ENCODE results near the gene CD59. TPM values are rescaled to one million over a fixed set of nuclear protein-coding genes. Genes with fewer than 3 reads are reported as not detected.
"Not testable (repeated sequence)": the region's sequence is repeated elsewhere in the genome, so short reads cannot be mapped to it uniquely, and the experiment has no call there.

CD59 gene
- total RNA-seq, 1 experiment from 2014 or later = 90.3 TPM

DNA sequence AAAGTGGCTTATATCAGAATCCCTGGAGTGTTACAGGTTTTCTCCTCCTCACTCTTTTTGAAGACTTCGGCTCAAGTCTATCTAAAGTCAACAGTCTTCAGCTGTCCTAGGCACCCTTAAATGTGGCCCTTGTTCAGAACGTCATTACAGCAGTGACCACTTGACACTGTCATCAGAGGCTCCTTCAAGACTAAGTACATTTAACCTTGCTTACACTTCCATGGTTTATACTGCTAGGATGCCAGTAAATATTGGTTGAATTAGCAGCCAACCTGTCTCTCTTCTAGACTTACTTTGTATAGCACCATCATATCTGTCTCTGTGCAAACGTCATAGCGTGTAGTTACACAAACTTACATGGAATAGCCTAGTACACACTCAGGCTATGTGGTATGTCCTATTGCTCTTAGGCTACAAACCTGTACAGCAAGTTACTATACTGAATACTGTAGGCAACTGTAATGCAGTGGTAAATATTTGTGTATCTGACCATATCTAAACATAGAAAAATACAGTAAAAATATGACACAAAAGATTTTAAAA, 22.3 kb downstream of the CD59 start:
- DNase-seq (ENCODE audit: low spot score) = no peak

DNA sequence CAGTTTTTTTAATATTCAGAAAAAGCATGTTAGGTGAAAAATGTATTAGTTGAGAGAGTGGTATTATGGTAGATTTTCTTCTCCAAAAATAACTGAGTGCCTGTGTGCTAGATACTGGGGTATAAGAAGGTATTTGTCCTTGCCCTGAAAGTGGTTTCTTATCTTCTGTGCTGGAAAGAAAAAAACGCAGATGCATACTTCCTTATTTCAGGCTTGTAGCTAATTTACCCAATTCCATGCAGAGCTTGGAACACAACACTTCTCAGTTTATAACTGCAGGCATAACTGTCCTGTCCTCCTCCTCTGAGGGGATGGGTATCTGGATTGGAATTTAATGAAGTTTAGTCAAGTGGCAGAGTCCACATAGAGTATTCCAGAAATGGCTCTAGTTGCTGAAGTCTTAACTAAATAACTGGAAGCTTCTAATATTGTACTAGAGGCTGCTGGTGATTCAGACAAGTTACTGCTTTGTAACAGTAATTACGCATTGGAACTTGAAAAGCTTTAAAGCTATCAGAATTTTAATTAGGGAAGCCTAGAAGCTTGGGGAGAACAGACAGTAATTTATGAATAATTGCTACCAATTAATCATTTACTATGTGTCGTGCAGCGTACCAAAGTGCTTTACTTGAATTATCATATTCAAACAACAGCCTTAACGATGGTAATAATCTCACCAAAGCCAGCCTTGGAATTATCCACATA, 22.9 kb downstream of the CD59 start:
- DNase-seq (ENCODE audit: low spot score) = no peak

DNA sequence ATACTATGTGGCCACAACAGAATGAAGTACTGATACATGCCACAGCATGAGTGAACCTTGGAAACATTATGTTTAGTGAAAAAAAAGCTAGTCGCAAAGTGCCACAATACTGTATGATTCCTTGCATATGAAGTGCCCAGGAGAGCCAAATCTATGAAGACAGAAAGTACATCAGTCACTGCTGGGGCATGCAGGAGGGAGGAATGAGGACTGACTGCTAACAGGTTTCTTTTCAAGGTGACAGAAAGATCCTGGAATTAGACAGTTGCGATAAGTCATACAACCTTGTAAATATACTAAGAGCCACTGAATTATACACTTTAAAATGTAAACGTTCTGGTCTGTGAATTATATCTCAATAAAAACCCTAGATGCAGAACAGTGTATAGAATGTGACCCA, 23.8 kb downstream of the CD59 start:
- DNase-seq (ENCODE audit: low spot score) = no peak

DNA sequence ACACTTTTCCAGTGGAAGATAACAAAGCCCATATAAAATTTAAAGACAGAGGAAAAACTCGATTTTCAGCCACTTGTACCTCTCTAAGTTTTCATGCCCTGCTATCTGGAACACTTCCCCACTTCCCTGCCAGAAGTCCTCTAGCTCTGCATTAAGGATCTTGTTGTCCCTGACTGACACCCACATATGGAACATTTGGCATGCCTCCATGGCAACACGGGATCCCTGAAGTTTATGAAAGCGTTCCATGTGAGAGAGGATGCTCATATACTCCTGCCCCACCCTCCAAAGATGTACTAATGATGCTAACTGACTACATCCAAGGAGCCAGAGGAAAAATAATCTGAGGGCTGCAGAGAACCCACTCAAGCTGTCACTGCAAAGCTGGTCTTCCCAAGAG, 26.8 kb downstream of the CD59 start:
- DNase-seq (ENCODE audit: low spot score) = no peak

DNA sequence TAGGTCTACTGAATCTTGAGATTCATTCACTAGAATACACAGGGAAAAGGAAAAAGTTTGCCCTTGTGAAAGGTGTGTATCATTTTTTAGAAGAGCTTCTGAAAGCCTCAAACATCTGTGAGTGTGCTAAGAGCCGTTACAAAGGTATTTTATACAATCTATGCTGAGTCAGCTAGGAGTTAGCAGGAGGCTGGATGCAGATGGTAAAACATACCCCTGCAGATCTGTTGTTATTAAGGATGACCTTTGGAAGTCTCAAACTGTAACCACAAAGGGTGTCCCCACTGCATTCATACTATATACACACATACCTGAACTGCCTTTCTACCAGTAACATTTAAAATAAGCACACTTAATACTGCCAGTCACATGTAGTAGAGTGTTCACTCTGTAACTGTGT, 27.2 kb downstream of the CD59 start:
- DNase-seq (ENCODE audit: low spot score) = no peak

DNA sequence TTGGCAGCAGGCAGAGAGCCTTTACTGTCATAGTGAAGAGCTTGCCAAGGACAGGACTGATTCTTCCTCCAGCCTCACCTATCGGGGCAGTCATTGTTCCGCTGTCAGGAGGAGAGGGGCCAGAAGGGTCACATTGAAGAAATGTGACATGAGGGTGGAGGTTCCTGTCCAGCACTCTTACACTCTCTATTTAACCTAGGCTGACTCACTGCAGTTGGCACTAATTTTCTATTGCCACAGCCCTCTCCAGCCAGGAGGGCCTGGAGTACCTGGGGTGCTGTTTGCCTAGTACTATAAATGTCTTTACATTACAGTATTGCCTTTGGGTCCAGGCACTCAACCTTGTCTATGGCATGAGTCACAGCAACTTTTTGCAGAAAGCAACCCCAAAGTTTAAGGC, 28.4 kb downstream of the CD59 start:
- not testable (repeated sequence) for DNase-seq (ENCODE audit: low spot score)

DNA sequence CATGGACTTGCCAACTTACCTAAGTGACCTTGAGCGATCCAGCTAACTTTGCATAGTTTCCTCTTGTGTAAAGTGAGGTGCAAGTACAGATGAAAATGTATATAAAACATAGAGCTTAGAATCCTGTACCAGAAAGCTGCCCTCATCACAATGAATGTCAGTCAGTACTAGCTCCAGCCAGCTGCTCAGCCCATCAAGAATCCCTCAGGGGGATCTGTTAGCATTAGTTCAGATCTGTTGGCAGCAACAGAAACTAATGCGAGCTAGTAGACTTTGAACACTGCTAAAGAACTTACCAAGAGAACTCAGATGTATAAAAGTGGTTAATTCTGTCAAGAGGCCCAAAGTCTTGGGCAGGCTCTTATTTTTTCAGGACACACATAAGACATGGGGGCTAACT, 29.3 kb downstream of the CD59 start:
- no peak for DNase-seq (ENCODE audit: low spot score)

DNA sequence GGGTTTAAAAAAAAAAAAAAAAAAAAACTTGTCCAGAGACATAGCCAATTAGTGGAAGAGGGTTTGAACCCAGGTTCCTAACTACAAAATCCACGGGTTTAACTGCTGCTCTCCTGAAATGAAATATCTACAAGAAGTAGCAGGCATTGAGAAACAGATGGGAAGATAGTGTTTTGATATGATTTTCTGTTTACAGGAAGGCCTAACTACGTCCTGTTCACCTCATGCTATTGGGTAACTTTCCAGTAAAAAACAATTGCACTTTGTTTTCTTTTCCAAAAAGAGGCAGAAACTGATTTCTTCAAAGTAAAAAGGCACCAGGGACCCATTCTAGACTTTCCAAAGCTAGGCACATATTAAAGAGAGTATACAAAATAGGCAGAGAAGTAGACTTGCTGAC, 29.7 kb downstream of the CD59 start:
- DNase-seq (ENCODE audit: low spot score) = no peak

DNA sequence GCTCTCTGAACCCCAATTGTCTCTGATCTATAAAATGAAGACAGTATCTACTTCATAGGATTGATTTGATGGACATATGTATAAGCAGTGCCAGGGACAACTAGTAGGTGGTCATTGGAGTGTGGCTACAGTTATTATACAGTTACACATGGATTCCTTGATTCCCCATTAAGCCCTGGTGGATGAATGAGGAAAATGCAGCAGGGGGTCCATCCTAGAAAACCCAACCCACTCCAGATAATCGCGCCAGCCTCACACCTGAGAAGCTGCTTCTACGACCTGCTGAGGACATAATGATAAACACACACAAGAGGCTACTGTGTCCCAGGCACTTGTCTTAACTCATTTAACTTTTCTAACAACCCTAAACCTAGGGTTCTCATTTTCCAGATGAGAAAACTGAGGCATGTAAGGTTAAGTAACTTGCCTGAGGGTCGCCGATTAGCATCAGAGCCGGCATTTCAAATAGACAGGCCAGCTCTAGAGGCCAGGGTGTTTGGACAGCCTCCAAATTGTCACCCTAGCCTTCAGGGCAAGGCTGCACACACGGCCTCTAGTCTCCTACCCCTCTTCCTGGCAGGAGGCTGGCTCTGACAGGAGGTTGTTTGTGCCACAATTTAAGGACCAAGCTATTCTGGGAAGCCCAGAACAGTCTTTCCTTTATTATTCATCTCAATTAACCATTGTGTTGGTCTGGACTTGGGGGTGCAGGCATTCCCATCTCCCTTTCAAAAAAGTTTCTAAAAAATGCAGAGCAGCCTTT, 31.8 kb downstream of the CD59 start:
- DNase-seq (ENCODE audit: low spot score) = no peak

DNA sequence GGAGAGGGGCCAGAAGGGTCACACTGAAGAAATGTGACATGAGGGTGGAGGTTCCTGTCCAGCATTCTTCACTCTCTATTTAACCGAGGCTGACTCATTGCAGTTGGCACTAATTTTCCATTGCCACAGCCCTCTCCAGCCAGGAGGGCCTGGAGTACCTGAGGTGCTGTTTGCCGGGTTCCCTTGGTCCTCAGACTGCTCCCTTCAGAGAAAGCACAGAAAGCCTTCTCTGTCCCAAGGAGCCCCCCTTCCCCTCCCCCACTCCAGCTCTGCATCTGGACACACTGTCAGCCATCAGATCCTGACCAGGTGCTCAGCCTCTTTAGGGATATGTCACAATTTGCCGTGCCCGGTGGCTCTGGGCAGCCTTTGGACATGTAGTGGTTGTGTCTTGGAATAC, 32.4 kb downstream of the CD59 start:
- peak; percentile 61 for DNase-seq (ENCODE audit: low spot score)

DNA sequence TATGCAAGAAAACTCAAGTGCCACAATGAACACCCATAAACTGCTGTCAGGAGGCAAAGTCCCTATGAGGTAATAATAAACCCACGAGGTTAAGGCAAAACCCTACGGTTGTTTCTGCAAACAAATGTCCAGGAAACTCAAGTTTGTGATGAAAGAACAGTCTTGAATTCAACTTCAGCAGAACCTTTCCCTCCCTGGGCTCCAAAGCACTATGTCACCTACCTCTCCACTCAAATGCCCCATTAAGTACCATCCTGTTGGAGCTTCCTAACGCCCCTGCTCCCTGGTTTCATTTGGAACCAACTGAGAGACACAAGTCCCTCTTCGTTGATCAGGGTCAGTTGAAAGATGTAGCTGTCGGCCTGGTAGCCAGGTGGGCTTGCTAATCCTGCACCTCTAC, 33.0 kb downstream of the CD59 start:
- peak; percentile 50 for DNase-seq (ENCODE audit: low spot score)

DNA sequence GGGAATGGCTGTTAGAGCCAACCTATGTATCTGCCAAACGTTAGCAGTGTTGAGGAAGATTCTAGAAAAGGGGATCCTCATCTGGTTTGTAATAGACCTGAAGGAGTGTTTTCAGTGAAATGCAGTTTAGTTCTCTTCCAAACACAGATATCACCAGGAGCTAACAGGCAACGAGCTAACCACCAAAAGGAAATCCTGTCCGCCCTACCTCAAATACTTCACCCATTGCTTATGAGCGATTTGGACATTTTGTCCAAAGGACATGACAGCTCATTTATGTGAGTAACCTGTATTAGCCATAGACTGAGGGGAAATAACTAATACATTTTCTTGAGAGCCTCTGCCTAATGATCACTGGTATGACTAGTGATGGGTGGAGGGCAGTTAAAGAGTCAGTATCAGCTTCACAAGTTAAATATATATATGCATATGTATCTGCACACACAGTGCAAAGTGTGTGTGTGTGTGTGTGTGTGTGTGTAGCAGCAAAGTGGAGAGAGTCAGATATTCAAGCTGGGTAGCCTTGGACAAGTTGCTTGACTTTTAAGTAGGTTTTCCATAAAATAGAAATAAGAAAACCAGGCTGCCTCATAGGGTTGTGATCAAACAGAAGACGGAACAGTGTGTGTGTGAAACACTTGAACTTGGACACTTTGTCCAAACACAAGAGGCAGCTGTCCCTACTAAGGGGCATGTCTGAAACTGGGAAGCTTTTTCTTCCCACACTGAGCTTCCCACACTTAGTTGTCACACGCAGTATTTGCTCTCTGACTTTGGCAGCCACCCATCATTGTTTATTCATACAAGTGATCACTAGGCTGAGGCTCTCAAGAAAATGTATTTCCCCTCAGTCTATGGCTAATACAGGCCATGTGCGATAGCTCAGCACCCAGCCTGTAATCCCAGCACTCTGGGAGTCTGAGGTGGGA, 34.7 kb downstream of the CD59 start:
- peak; percentile 73 for DNase-seq (ENCODE audit: low spot score)

DNA sequence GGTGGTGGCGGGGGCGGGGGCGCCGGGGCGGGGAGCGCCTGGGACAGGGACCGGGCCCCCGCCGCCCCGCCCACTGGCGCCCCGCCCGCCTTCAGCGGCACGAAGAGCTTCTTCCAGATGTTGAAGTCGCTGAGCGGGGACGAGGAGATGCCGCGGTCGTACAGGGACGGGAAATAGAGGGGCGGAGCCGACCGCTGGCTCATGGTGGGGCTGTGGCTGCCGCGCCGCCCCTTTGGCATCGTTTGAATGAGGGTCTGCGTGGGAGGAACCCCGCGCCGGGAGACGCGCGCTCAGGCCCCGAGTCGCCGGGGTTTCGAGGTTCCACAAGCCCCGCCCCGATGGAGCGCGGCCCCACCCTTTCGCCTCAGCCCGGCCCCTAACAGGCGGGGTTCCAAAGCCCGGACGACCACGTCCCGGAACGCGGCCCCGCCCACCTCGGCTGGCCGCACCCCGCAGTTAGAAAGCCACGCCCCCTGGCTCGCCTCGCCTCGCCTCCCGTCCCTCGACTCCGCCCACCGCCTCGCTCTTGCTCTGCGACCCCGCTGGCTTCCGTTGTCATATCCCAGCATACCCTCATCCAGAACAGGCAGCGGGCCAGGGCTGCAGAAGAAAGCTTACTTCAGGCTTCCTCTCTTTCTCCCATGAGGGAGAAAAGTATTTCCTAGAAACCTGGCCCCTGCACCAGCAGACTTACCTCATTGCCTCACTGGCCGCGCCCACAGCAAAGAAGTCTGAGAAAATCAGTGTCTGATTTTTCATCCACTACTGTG, 35.5 kb downstream of the CD59 start, which contains the start of gene C11orf91:
C11orf91 (minus strand) TSS at position 325 of the 770 bp plus-strand sequence; CDS start at position 239, 86 bp downstream.
- DNase-seq (ENCODE audit: low spot score) = peak; percentile 98

DNA sequence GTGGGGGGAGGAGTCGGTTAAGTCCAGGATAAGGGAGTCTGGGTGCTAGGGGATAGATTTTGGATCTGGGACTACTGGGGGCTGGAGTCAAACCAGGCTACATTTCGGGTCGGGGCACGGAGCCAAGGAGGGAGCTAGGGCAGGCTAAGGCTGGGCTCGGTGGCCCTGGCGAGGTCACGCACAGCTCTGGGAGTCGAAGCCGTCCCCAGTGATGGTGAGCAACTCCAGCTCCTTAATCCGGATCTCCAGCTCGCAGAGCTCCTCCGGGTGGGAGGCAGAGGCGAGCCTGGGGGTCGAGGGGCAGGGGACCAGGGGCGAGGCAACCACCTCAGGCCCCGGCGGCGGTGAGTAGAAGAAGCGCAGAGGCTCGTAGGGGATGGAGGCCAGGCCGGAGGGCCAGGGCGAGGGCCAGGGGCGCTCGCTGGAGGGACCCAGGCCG, 36.1 kb downstream of the CD59 start:
- no peak for DNase-seq (ENCODE audit: low spot score)

DNA sequence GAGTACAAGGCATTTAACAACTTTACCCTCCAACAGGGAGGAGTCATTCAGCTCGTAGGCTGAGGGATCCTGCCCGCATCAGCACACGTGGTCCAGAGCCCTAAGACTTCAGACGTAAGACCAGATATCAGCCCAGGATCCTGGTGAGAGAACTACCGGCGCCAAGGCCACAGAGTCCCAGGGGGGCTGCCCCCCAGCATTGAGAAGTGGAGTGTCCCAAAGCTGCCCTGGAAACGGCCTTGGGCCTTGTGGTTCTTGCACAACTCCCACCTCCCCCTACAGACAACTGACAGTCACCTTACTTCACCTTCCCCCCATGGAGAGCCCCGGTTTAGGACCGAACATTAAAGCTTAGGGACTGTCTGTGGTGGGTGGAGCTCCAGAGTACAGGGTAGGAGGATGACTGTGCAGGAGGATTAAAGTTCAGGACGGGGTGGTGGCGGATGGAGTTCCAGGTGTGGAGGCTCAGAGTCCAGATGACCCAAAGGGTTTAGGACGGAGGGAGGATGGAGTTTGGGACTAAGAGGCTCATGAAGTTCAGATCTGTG, 36.6 kb downstream of the CD59 start:
- DNase-seq (ENCODE audit: low spot score) = peak; percentile 62

DNA sequence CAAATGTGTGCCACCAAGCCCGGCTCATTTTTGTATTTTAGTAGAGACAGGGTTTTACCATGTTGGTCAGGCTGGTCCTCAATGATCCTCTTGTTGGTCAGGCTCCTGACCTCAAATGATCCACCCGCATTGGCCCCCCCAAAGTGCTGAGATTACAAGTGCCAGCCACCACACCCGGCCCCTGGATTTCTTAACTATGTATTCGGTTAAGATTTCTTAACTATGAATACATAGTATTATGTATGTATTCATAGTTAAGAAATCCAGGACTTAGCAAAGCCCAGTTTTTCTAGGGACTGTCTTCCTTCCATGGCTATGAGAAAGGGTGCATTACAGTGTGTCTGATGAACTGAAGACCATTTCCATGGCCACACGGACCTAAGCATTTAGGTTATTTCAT, 37.3 kb downstream of the CD59 start:
- no peak for DNase-seq (ENCODE audit: low spot score)

DNA sequence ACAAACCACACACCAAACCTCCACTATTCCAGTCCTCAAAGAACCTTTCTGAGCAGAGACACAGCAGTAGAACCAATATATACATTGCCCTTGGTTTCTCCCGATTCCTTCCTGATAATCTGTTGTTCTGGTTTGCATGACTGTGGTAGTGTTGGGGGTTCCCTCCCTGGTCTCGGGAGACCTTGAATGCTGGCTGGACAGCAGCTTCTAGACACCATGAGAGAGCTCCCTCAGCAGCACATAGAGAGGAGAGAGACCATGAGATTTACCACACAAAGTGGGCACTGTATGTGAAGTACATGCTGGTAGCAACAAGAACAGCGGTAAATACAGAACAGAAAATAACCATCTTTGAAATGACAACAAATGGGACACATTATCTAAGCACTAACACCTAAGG, 38.2 kb downstream of the CD59 start:
- no peak for DNase-seq (ENCODE audit: low spot score)

DNA sequence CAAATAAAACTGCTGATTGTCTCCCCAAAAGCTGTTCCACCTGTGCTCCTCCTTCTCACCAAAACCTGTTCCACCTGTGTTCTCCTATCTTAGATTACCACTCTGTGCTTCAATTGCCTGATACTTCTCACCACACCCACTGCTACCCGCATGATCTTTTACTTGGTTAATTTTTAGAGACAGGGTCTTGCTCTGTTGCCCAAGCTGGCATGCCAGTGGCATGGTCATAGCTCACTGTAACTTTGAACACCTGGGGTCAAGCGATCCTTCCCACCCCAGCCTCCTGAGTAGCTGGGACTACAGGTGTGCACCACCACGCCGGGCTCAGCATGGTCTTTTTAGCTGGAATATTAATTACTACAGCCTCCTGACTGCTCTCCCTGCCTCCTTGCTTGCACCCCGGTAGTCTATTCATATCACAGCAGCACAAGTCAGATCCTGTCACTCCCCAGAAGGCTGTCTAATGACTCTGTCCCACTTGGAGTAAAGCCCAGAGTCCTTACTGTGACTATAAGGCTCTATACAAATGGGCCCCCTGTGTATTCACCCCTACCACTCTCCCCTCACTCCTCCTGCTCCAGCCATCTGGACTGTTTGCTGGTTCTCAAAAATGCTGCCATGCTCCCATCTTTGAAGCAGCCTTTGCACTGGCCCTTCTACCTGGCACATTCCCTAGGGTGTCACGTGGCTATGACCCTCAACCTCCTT, 39.1 kb downstream of the CD59 start:
- DNase-seq (ENCODE audit: low spot score) = no peak

DNA sequence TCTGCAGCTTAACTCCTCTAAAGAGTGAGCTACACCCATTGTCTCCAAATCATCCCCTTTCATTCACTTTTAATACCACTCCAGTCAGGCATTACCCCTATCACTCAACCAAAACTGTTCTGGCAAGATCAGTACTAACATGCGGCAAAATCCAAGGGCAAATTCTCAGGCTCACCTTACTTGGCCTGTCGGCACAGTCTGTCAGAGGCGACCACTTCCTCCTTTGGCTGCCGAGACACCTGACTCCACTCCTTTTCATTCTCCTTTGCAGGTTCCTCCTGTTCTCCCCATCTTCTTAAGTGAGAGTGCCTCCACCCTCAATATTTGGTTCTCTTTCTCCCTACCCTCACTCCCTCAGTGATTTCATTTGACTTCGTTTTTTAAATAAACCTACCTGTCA, 39.8 kb downstream of the CD59 start:
- no peak for DNase-seq (ENCODE audit: low spot score)

DNA sequence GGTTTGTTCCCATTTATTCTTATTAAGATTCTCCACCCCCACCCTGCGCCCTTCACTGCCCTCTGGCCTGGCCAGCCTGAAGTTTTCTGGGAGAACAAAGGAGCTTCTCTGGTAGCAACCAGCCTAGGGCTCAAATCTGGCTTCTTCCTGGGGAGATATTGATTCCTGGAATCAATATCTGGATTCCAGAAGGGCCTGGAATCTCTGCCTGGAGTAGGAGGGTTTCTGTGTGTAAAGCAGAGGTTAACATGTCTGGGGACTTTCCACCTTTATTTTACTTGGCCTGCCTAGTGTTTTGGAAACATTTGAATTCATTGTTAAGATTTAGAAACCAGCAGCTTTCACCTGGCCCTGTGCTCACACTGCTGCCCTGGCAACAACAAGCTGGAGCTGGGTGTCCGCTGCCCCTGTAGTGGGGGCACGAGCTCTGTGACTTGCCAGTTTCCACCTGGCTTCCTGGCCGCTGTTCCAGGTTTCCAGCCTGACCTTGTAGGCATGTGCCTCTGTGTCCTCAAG, 41.1 kb downstream of the CD59 start:
- no peak for DNase-seq (ENCODE audit: low spot score)
